NCI-H1436 treated with DMSO at 0.1 percent for 48 hours (cell line): Measurements from ENCODE around the gene SLC25A39.

Experiments
- DNase-seq: peaks from one replicate; lab custom pipeline; 2025; lab: John Stamatoyannopoulos, UW

SLC25A39 gene

GRCh38 chr17:44273607-44274006 is 51.0 kb downstream of the SLC25A39 start:
- DNase-seq = no peak

GRCh38 chr17:44272954-44273353 is 51.7 kb downstream of the SLC25A39 start:
- no peak for DNase-seq

- DNase-seq = no peak
Measured at GRCh38 chr17:44272321-44272951, 52.2 kb downstream of the SLC25A39 start.
